GM12892 (cell line): ENCODE results near the gene ITGAE.

Experiments
- POLR2A ChIP-seq: IDR thresholded peaks from 2 replicates; pipeline ENCODE4 v1.6.1; 2011; ENCODE audit warnings: low read depth, low read length, control low read depth
- POLR2AphosphoS5 ChIP-seq: IDR thresholded peaks from 2 replicates; pipeline ENCODE4 v1.6.1; 2011; ENCODE audit warnings: low read depth, low read length, control low read depth
- TAF1 ChIP-seq: IDR thresholded peaks from 2 replicates; pipeline ENCODE4 v1.6.1; 2011; ENCODE audit warnings: low read depth, mild to moderate bottlenecking, control low read depth, low read length, borderline replicate concordance

GRCh38 chr17:3794557-3795389, 6.2 kb downstream of the ITGAE start:
- TF ChIP-seq POLR2AphosphoS5 (no peak), POLR2A (no peak), TAF1 (no peak)
